SU-DHL-6 (cell line): ENCODE measurements around the gene USP10.

ENCODE experiments used
- H2AFZ ChIP-seq: fragments of 200-600 bp; sonication (generic); 2 replicates; pipeline ENCODE4 v1.6.1; 2014; ENCODE audit warnings: low read depth, mild to moderate bottlenecking, moderate library complexity, mixed read lengths, antibody characterized with exemption, low read length; ENCODE audit not compliant: severe bottlenecking
- H3F3A ChIP-seq: fragments of 200-600 bp; shearing (Covaris generic); 2 replicates; pipeline ENCODE4 v1.6.0; 2016; ENCODE audit warnings: antibody characterized with exemption, mild to moderate bottlenecking; ENCODE audit not compliant: insufficient read depth
- H3K27ac ChIP-seq: fragments of 200-600 bp; sonication (generic); 2 replicates; pipeline ENCODE4 v1.5.1; 2016; ENCODE audit warnings: low read depth, mild to moderate bottlenecking, low read length, moderate library complexity, mixed read lengths
- H3K27me3 ChIP-seq: fragments of 200-600 bp; sonication (generic), shearing (Covaris generic); 2 replicates; pipeline ENCODE4 v1.6.0; 2014; ENCODE audit warnings: mild to moderate bottlenecking, low read length
- H3K36me3 ChIP-seq: fragments of 200-600 bp; sonication (generic); 2 replicates; pipeline ENCODE4 v1.6.1; 2014; ENCODE audit warnings: mild to moderate bottlenecking, low read length, mixed read lengths
- H3K4me2 ChIP-seq: fragments of 300-600, 200-600 bp; shearing (Covaris generic), sonication (generic); 2 replicates; pipeline ENCODE4 v1.6.0; 2014; ENCODE audit warnings: low read length, low read depth, mild to moderate bottlenecking; ENCODE audit not compliant: poor library complexity, severe bottlenecking
- H3K4me3 ChIP-seq: fragments of 200-600 bp; sonication (generic); 2 replicates; pipeline ENCODE4 v1.5.1; 2014; ENCODE audit warnings: antibody characterized with exemption, low read length, mild to moderate bottlenecking, mixed read lengths; ENCODE audit not compliant: insufficient read depth, poor library complexity, severe bottlenecking
- H3K79me2 ChIP-seq: fragments of 200-600 bp; sonication (generic); 2 replicates; pipeline ENCODE4 v1.6.1; 2014; ENCODE audit warnings: mild to moderate bottlenecking, low read length, moderate library complexity; ENCODE audit not compliant: insufficient read depth
- H3K9ac ChIP-seq: fragments of 200-600 bp; sonication (generic); 2 replicates; pipeline ENCODE4 v1.7.0; 2014; ENCODE audit warnings: mild to moderate bottlenecking, low read length
- H3K9me2 ChIP-seq: fragments of 200-600 bp; sonication (generic); replicated peaks from 2 replicates; pipeline ENCODE4 v1.6.1; 2014; ENCODE audit warnings: low read length; ENCODE audit not compliant: insufficient read depth
- H3K9me3 ChIP-seq: fragments of 200-600 bp; sonication (generic); 2 replicates; pipeline ENCODE4 v1.6.1; 2014; ENCODE audit warnings: low read length, mixed read lengths; ENCODE audit not compliant: insufficient read depth
- H4K20me1 ChIP-seq: fragments of 200-600 bp; sonication (generic); 2 replicates; pipeline ENCODE4 v1.6.1; 2014; ENCODE audit warnings: low read depth, mild to moderate bottlenecking, antibody characterized with exemption, low read length, moderate library complexity, mixed read lengths
- CTCF ChIP-seq: fragments of 200-600 bp; sonication (generic); IDR thresholded peaks from one replicate; pipeline ENCODE4 v1.5.1; 2017; ENCODE audit warnings: antibody characterized with exemption, mild to moderate bottlenecking, low read length, moderate library complexity; ENCODE audit not compliant: insufficient read depth, poor library complexity, severe bottlenecking
- EZH2phosphoT487 ChIP-seq: fragments of 200-600 bp; sonication (generic), shearing (Covaris generic); conservative IDR thresholded peaks from 2 replicates; pipeline ENCODE4 v1.6.1; 2018; ENCODE audit warnings: mild to moderate bottlenecking, antibody characterized with exemption, low read length, moderate library complexity, mixed read lengths

USP10 gene

GRCh38 chr16:84684592-84684965 lies 15.2 kb upstream of the USP10 start:
- Histone ChIP-seq H2AFZ (no peak overlapping the region), H3K9ac (no peak overlapping the region), H3K79me2 (no peaks in the 10 kb centered on the region), H3K36me3 (no peaks in the 10 kb centered on the region), H3F3A (no peaks in the 10 kb centered on the region), H4K20me1 (no peaks in the 10 kb centered on the region), H3K9me2 (no peaks in the 10 kb centered on the region), H3K27ac (no peak overlapping the region), H3K4me3 (no peak overlapping the region), H3K27me3 (no peaks in the 10 kb centered on the region), H3K9me3 (no peaks in the 10 kb centered on the region), H3K4me2 (no peak overlapping the region)
- TF ChIP-seq CTCF, result no peak

GRCh38 chr16:84685210-84685609 lies 14.6 kb upstream of the USP10 start:
- Histone ChIP-seq H3K27ac (no peak overlapping the region), H3K4me2 (no peak overlapping the region), H3K36me3 (no peaks in the 10 kb centered on the region), H3K79me2 (no peaks in the 10 kb centered on the region), H2AFZ (no peak overlapping the region), H3F3A (no peaks in the 10 kb centered on the region), H3K4me3 (no peak overlapping the region), H3K9ac (no peak overlapping the region), H3K9me2 (no peaks in the 10 kb centered on the region), H3K27me3 (no peaks in the 10 kb centered on the region), H3K9me3 (no peaks in the 10 kb centered on the region), H4K20me1 (no peaks in the 10 kb centered on the region)
- no peak for TF ChIP-seq EZH2phosphoT487
- TF ChIP-seq CTCF, result no peak

GRCh38 chr16:84686707-84687298 lies 13.0 kb upstream of the USP10 start:
- Histone ChIP-seq H3K79me2 (no peaks in the 10 kb centered on the region), H3K27me3 (no peaks in the 10 kb centered on the region), H3K9ac (no peak overlapping the region), H3K27ac (no peak overlapping the region), H3K4me2 (no peak overlapping the region), H2AFZ (no peak overlapping the region), H4K20me1 (no peaks in the 10 kb centered on the region), H3K9me3 (no peaks in the 10 kb centered on the region), H3K9me2 (no peaks in the 10 kb centered on the region), H3F3A (no peaks in the 10 kb centered on the region), H3K36me3 (no peaks in the 10 kb centered on the region), H3K4me3 (no peak overlapping the region)
- no peak for TF ChIP-seq CTCF
- no peak for TF ChIP-seq EZH2phosphoT487
